ENCODE data around the gene PTF1A. TPM values are rescaled to one million over a fixed set of nuclear protein-coding genes. Genes with fewer than 3 reads are reported as not detected.
"Not testable (repeated sequence)": the region's sequence is repeated elsewhere in the genome, so short reads cannot be mapped to it uniquely, and the experiment has no call there.

Gene PTF1A
- total RNA-seq, 1 donor from 2014 or later: not detected

- DNase-seq: no peak
- no peak for ATAC-seq
- intact Hi-C loops (cut with micrococcal nuclease): no loop called here
Measured at GRCh38 chr10:23200997-23201652, 9.0 kb downstream of the PTF1A start.

- no peak for ATAC-seq
Measured at GRCh38 chr10:23201837-23202236, 9.7 kb downstream of the PTF1A start.

DNA sequence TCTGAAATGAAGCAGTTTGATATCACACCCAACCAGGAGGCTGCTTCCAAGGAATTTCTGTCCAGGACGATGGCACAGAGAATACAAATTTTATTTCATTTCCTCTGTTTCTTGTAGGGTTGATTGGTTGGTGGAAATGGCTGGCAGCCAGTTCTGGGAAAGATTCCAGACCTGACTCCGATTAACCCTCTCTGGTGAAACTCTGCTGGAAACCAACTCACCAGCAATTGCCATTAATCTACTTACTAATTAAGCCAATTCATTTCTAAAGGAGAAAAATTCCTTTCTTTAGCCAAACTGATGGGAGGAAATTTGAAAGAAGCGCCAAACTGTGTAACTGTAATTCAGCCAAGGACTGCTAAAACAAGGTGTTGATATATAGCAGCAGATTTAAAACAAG lies 10.7 kb downstream of the PTF1A start:
- intact Hi-C loops (cut with micrococcal nuclease): no loop called here
- DNase-seq (no peak), ATAC-seq (no peak)

More at GRCh38 chr10:23201837-23202236, 9.7 kb downstream of the PTF1A start:
- DNase-seq: no peak
- intact Hi-C loops (cut with micrococcal nuclease): no loop called here

- no peak for ATAC-seq
- no peak for DNase-seq
Measured at GRCh38 chr10:23203369-23204325, 11.5 kb downstream of the PTF1A start.

DNA sequence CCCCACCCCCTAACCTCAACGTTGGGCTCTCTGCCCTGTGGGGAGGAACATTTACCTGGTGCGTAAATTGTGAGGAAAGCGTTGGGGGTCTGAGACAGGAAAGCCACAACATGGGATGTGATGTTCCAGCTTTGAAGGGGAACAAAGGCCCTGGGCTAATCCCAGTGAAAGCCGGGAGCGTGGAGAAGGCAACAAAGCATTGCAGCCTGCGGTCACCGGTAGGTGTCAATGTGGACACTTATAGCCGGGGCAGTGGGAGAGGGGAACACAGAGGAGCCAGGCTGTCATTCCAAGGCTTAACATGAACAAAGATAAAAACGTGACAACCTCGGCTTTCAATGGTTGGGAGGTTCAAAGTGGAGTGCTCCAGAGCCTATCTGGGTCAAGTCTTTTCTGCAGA lies 12.7 kb downstream of the PTF1A start:
- ATAC-seq (no peak), DNase-seq (no peak)
- intact Hi-C loops (cut with micrococcal nuclease): no loop called here

More at GRCh38 chr10:23203369-23204325, 11.5 kb downstream of the PTF1A start:
- intact Hi-C loops (cut with micrococcal nuclease): no loop called here

DNA sequence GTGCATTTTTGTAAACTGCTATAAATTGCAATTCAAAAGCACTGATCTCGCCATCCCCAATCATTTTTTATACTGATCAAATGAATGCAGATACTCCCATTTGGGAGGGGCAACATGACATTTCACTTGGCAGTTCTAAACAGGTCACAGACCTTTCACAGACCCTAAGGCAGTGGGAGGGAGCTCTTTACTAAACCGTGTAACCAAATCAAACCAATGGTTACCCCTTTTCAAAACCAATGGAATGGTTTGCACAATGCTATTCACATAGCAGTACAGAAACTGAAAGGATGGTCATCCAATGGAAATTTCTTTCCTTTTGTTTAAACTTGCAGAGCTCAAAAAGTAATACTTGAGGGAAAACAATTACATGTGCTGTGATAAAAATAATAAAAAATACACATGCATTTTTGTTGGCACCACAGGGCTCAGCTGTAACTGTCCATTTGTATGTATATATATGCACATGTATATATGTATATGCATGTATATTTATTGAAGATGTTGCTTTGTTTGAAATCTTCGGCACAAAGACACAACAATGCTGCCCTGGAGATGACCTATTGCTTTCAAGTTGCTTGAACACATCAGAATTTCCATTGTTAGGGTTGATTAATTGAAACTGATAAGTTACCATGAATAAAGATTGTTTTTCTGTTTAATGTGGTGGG lies 14.0 kb downstream of the PTF1A start:
- intact Hi-C loops (cut with micrococcal nuclease): no loop called here
- ATAC-seq: no peak
- DNase-seq: no peak

- no peak for ATAC-seq
- no peak for DNase-seq
- intact Hi-C loops (cut with micrococcal nuclease): no loop called here
Measured at GRCh38 chr10:23217471-23217870, 25.4 kb downstream of the PTF1A start.

GRCh38 chr10:23230582-23230981 lies 38.5 kb downstream of the PTF1A start:
- intact Hi-C loops (cut with micrococcal nuclease): no loop called here
- ATAC-seq: no peak
- no peak for DNase-seq

DNA sequence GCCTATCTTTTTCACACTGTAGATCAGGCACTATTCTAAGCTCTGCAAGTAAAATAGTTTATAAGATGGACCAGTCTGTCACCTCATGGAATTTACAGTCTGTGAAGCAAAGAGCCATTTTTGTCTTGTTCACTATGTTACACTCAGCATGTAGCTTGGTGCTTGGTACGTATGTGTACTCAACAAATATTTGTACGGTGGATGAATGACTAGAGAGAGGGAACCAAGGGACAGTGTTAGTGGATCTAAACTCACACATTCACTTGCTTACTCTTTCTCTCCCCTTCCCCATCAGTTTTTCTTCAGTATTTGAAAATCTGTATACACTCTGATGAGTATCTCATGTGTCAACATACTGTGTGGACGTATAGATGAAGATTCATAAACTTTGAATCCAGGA lies 45.9 kb downstream of the PTF1A start:
- DNase-seq (no peak), ATAC-seq (no peak)
- intact Hi-C loops (cut with micrococcal nuclease): no loop called here

- ATAC-seq; intact Hi-C loops (cut with micrococcal nuclease): not testable (repeated sequence)
Measured at GRCh38 chr10:23241779-23242178, 49.7 kb downstream of the PTF1A start.

More at GRCh38 chr10:23241779-23242178, 49.7 kb downstream of the PTF1A start:
- DNase-seq: not testable (repeated sequence)

Other genes starting within 250 kb of the PTF1A start
- 182 TPM for gene MSRB2, start 96.7 kb upstream of the PTF1A start, total RNA-seq
- 0.62 TPM for gene C10orf67, start 152.5 kb downstream of the PTF1A start, total RNA-seq
- gene OTUD1, start 246.8 kb downstream of the PTF1A start, total RNA-seq: 14.6 TPM

Data from left ventricle myocardium superior (tissue), 1 donor.